ENCODE measurements around the gene PNMA8A. TPM values are rescaled to one million over a fixed set of nuclear protein-coding genes. Genes with fewer than 3 reads are reported as not detected.

PNMA8A gene
- total and polyA plus RNA-seq, 2 experiments from 2014 or later, result 0.26 to 0.76 TPM

DNA sequence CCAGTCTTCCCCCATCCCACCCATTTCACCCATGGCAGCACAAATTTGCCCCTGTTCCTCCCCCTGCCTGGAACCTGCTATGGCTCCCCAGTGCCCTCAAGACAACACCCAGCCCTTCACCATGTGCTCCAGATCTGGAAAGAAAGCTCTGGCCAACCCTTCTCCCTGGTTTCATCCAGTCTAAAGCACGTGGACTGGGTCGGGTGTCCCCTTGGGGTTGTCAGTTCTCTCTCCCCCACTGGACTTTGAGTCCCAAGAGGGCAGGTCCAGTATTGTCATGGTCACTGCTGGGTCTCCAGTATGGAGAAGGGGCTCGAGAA, 43.9 kb upstream of the PNMA8A start:
- H3K27me3 ChIP-seq (replicated peaks; ENCODE audit: insufficient read depth), result no peaks in the 10 kb centered on the region
- no peaks in the 10 kb centered on the region for H3K79me2 ChIP-seq (ENCODE audit: insufficient read depth)
- TF ChIP-seq EZH2phosphoT487 (IDR thresholded peaks at IDR 0.05; ENCODE audit: insufficient read depth, low read depth) (no peak), EZH2 (IDR thresholded peaks at IDR 0.05; ENCODE audit: insufficient read depth, poor library complexity, severe bottlenecking) (no peak)
- DNase-seq, result no peak
- no peaks in the 10 kb centered on the region for H3K36me3 ChIP-seq (ENCODE audit: low read depth)
- no peak overlapping the region for H3K4me2 ChIP-seq (ENCODE audit: unreplicated experiment)
- H3K9me3 ChIP-seq (ENCODE audit: low read depth), result no peaks in the 10 kb centered on the region
- H2AFZ ChIP-seq, result no peak overlapping the region
- H3K9ac ChIP-seq, result no peak overlapping the region
- in situ Hi-C loops (cut with MboI), result no loop called here
- 32 to 38% methylated on average over 3 of the region's 3 CpGs for WGBS, 2 experiments (ENCODE audit: low coverage in 1 of 2, low lambda C conversion rate in 2 of 2, missing lambda C conversion rate in 2 of 2)
- H3K4me1 ChIP-seq (ENCODE audit: insufficient read depth), result peaks cover 7% of the 10 kb centered on the region; the same call in 1 of the 2 replicates
- no peak overlapping the region for H3K4me3 ChIP-seq
- H3F3A ChIP-seq (ENCODE audit: insufficient read depth), result no peaks in the 10 kb centered on the region
- H4K20me1 ChIP-seq (ENCODE audit: insufficient read depth), result no peaks in the 10 kb centered on the region
- no peaks in the 10 kb centered on the region for H3K9me2 ChIP-seq (ENCODE audit: insufficient read depth)
- no peak overlapping the region for H3K27ac ChIP-seq

DNA sequence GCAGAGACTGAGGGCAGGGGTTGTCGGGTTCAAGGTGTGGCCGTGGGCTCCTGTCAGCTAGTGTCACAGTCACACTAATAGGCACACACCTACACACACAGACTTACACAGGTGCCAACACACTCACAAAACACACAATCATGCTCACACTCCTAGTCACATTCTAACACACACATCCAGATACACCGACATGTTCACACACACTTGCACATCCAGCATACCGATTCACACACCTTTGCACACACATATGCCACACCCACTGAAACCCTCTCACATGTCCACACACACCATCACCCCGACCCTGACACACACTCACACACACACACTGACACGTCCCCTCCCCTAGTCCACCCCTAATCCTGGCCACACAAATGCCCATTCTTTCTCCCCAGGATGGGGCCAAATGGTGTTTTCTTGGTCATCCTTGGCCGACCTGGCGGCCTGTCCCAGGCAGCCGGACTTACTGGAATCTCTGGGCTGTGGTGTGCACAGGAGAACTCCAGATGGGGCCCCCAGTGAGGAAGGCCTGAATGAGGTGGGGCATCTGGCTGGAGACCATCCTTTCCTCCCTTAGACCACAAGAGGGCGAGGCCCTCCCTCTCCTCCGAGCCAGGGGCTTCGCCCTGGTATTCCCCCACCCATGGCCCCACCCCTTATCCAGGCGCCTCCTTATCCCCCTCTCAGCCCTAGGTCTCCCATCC, 43.4 kb upstream of the PNMA8A start:
- 56 to 62% methylated on average over 9 to 13 of the region's 13 CpGs for WGBS, 2 experiments (ENCODE audit: low coverage in 1 of 2, low lambda C conversion rate in 2 of 2, missing lambda C conversion rate in 2 of 2)
- no peak for DNase-seq
- Histone ChIP-seq H3K4me3 (no peak overlapping the region), H3K36me3 (ENCODE audit: low read depth) (no peaks in the 10 kb centered on the region), H2AFZ (no peak overlapping the region), H3K4me1 (ENCODE audit: insufficient read depth) (peaks cover 7% of the 10 kb centered on the region; the same call in 1 of the 2 replicates), H3K27me3 (replicated peaks; ENCODE audit: insufficient read depth) (no peaks in the 10 kb centered on the region), H3K9me3 (ENCODE audit: low read depth) (no peaks in the 10 kb centered on the region), H3K4me2 (ENCODE audit: unreplicated experiment) (no peak overlapping the region), H3K9ac (no peak overlapping the region), H3F3A (ENCODE audit: insufficient read depth) (no peaks in the 10 kb centered on the region), H3K27ac (no peak overlapping the region), H4K20me1 (ENCODE audit: insufficient read depth) (no peaks in the 10 kb centered on the region), H3K79me2 (ENCODE audit: insufficient read depth) (no peaks in the 10 kb centered on the region), H3K9me2 (ENCODE audit: insufficient read depth) (no peaks in the 10 kb centered on the region)
- in situ Hi-C loops (cut with MboI), result no loop called here
- TF ChIP-seq EZH2phosphoT487 (IDR thresholded peaks at IDR 0.05; ENCODE audit: insufficient read depth, low read depth), result no peak
- TF ChIP-seq EZH2 (IDR thresholded peaks at IDR 0.05; ENCODE audit: insufficient read depth, poor library complexity, severe bottlenecking), result no peak

DNA sequence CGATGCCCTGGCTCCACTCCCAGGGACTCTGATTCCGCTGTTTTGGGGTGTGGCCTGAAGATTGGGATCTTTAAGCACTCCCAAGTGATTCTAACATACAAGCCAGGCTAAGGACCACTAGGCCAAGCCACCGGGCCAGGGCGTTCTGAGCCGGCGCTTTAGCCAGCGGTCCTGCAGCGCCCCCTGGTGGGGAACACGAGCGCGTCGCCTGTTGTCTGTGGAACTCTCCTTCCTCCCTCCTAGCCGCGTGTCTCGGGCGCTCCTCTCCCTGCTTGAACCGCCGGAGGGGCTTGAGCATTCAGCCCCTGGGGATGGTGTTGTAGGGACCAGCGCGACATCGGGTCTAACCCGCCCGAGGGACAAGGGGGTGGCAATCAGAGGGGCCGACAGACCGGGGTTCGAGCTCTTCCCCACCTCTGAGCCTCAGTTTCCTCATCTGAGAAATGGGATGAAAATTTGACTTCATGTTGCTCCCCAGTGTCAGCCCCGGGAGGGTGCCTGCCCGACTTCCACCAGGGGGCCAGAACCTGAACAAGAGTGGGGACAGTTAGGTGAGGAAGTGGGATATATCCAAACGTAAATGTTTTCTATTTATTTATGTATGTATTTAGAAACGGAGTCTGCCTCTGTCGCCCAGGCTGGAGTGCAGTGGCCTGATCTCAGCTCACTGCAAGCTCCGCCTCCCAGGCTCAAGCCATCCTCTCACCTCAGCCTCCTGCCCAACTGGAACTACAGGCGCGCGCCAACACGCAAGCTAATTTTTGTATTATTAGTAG, 42.3 kb upstream of the PNMA8A start:
- no peaks in the 10 kb centered on the region for H3K79me2 ChIP-seq (ENCODE audit: insufficient read depth)
- H3K9ac ChIP-seq, result no peak overlapping the region
- no peaks in the 10 kb centered on the region for H3K9me3 ChIP-seq (ENCODE audit: low read depth)
- H4K20me1 ChIP-seq (ENCODE audit: insufficient read depth), result no peaks in the 10 kb centered on the region
- 22 to 25% methylated on average over 35 to 36 of the region's 36 CpGs for WGBS, 2 experiments (ENCODE audit: low coverage in 1 of 2, low lambda C conversion rate in 2 of 2, missing lambda C conversion rate in 2 of 2)
- in situ Hi-C loops (cut with MboI), result no loop called here
- H3K4me1 ChIP-seq (ENCODE audit: insufficient read depth), result peaks cover 7% of the 10 kb centered on the region; the same call in 1 of the 2 replicates
- peak overlapping the region; percentile 44; the same call in 1 of the 2 replicates for H2AFZ ChIP-seq
- DNase-seq, result peak; percentile 84
- TF ChIP-seq EZH2phosphoT487 (IDR thresholded peaks at IDR 0.05; ENCODE audit: insufficient read depth, low read depth), result no peak
- TF ChIP-seq EZH2 (IDR thresholded peaks at IDR 0.05; ENCODE audit: insufficient read depth, poor library complexity, severe bottlenecking), result no peak
- H3K4me3 ChIP-seq, result no peak overlapping the region
- no peaks in the 10 kb centered on the region for H3K9me2 ChIP-seq (ENCODE audit: insufficient read depth)
- H3K36me3 ChIP-seq (ENCODE audit: low read depth), result no peaks in the 10 kb centered on the region
- H3K27ac ChIP-seq, result peak overlapping the region; percentile 31; the same call in 1 of the 2 replicates
- no peaks in the 10 kb centered on the region for H3F3A ChIP-seq (ENCODE audit: insufficient read depth)
- no peaks in the 10 kb centered on the region for H3K27me3 ChIP-seq (replicated peaks; ENCODE audit: insufficient read depth)
- no peak overlapping the region for H3K4me2 ChIP-seq (ENCODE audit: unreplicated experiment)

DNA sequence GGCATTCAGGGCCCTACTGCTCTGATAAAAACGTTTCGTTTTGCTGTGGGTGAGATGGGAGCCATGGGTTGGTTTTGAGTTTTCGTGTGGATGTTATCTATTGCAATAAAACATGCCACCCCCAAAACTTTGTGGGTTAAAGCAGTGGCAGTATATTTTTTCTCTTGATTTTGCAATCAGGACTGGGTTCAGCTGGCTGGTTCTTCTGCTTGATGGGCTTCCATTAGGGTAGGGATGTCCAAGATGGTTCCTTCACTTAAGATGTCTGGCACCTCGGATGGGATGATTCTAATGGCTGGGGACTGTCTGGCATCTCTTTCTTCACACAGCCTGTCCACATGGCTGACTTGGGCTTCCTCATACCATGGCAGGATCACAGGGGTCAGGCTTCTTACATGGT, 39.9 kb upstream of the PNMA8A start:
- H3K9me3 ChIP-seq (ENCODE audit: low read depth), result no peaks in the 10 kb centered on the region

More for the DNA sequence above, 39.9 kb upstream of the PNMA8A start:
- H3F3A ChIP-seq (ENCODE audit: insufficient read depth), result no peaks in the 10 kb centered on the region
- no peaks in the 10 kb centered on the region for H3K36me3 ChIP-seq (ENCODE audit: low read depth)
- no peak overlapping the region for H3K4me2 ChIP-seq (ENCODE audit: unreplicated experiment)
- in situ Hi-C loops (cut with MboI), result no loop called here
- peaks cover 7% of the 10 kb centered on the region; the same call in 1 of the 2 replicates for H3K4me1 ChIP-seq (ENCODE audit: insufficient read depth)
- no peaks in the 10 kb centered on the region for H3K27me3 ChIP-seq (replicated peaks; ENCODE audit: insufficient read depth)
- no peaks in the 10 kb centered on the region for H4K20me1 ChIP-seq (ENCODE audit: insufficient read depth)
- H3K9me2 ChIP-seq (ENCODE audit: insufficient read depth), result no peaks in the 10 kb centered on the region
- no peak for TF ChIP-seq EZH2phosphoT487 (IDR thresholded peaks at IDR 0.05; ENCODE audit: insufficient read depth, low read depth)
- TF ChIP-seq EZH2 (IDR thresholded peaks at IDR 0.05; ENCODE audit: insufficient read depth, poor library complexity, severe bottlenecking), result no peak
- H2AFZ ChIP-seq, result no peak overlapping the region
- H3K4me3 ChIP-seq, result no peak overlapping the region
- no peak overlapping the region for H3K27ac ChIP-seq
- DNase-seq, result no peak
- H3K79me2 ChIP-seq (ENCODE audit: insufficient read depth), result no peaks in the 10 kb centered on the region
- WGBS, 2 experiments (ENCODE audit: low coverage in 1 of 2, low lambda C conversion rate in 2 of 2, missing lambda C conversion rate in 2 of 2), result 53 to 58% methylated on average over 4 of the region's 4 CpGs
- H3K9ac ChIP-seq, result no peak overlapping the region
